Measurements from ENCODE around the gene ZC3H10.
"Not testable (repeated sequence)": the region's sequence is repeated elsewhere in the genome, so short reads cannot be mapped to it uniquely, and the experiment has no call there.

ZC3H10 gene

GRCh38 chr12:56104109-56104814 is 13.8 kb upstream of the ZC3H10 start, which contains the start of gene PA2G4:
PA2G4 (plus strand) TSS chr12:56104559; CDS start chr12:56104738, 179 bp downstream.
- Histone ChIP-seq H3K9ac (ENCODE audit: low read length) (peak within 1 kb of the TSS; percentile 96), H3K9me3 (ENCODE audit: control insufficient read depth, low read length) (no peaks in the 10 kb centered on the region), H3K4me3 (ENCODE audit: low read length) (peak within 1 kb of the TSS; percentile 97), H3K36me3 (ENCODE audit: control insufficient read depth, insufficient read depth, low read length, severe bottlenecking) (peaks cover 26% of the 10 kb centered on the region), H3K4me1 (ENCODE audit: control insufficient read depth, insufficient read depth, low read length) (peaks cover 24% of the 10 kb centered on the region), H3K27me3 (replicated peaks; ENCODE audit: control insufficient read depth, insufficient read depth, low read length) (no peaks in the 10 kb centered on the region)
- DNase-seq (ENCODE audit: low read depth), result peak; percentile 100

DNA sequence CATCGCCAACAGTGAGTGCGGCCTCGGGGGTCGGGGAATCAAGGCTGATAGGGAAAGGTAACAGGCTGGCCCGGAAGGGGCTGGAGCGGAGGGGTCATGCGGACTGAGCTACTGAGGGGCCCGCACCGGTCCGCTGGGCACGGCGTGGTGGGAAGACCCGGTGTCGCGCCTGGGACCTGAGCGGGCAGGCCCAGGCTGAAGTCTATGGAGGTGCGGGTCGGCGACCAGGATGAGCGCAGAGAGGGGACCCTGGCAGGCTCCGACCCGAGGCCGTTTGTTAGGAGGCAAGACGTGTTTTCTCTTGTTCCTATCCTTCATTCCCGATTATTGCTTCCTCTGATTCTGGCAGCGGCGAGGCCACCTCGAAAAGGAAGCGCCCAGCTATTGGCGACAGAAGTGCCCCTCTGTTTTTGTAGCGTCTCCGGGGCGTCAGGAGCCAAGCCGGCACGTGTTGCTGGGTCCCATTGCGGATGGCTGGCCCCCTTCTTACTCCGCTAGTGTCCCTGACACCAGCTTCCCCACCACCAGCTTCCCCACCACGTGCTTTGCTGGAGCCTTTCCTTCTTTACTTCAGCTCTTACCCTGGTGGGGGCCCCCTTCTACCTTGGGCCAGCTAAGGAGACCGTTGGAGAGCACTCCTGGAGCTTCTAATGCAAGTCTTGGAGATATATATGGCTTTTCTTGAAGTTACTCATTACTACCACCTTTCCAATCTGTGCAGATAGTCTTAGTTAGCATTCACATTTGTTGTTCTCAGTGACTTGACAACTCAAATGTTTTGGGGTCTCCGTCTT is 13.1 kb upstream of the ZC3H10 start:
- Histone ChIP-seq H3K27me3 (replicated peaks; ENCODE audit: control insufficient read depth, insufficient read depth, low read length) (no peaks in the 10 kb centered on the region), H3K9me3 (ENCODE audit: control insufficient read depth, low read length) (no peaks in the 10 kb centered on the region), H3K36me3 (ENCODE audit: control insufficient read depth, insufficient read depth, low read length, severe bottlenecking) (peaks cover 33% of the 10 kb centered on the region), H3K4me1 (ENCODE audit: control insufficient read depth, insufficient read depth, low read length) (peaks cover 24% of the 10 kb centered on the region), H3K4me3 (ENCODE audit: low read length) (peak overlapping the region; percentile 97), H3K9ac (ENCODE audit: low read length) (peak overlapping the region; percentile 96)
- peak; percentile 52 for DNase-seq (ENCODE audit: low read depth)

DNA sequence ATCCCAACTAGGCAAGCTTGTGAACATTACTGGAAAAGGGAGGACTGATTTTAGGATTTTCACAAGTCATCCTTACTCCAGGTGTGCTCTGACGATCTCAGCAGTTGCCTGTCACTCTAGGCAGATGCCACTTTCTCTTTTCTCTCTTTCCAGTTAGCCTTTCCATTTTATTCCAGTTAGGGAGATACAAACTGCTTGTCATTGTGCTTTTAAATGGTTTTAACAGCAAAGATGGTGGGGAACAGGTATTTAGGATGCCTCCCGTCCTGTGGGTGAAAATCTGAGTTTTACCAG is 12.5 kb upstream of the ZC3H10 start:
- Histone ChIP-seq H3K36me3 (ENCODE audit: control insufficient read depth, insufficient read depth, low read length, severe bottlenecking) (peaks cover 39% of the 10 kb centered on the region), H3K4me1 (ENCODE audit: control insufficient read depth, insufficient read depth, low read length) (peaks cover 24% of the 10 kb centered on the region), H3K9me3 (ENCODE audit: control insufficient read depth, low read length) (no peaks in the 10 kb centered on the region), H3K4me3 (ENCODE audit: low read length) (peak overlapping the region; percentile 97), H3K9ac (ENCODE audit: low read length) (peak overlapping the region; percentile 96), H3K27me3 (replicated peaks; ENCODE audit: control insufficient read depth, insufficient read depth, low read length) (no peaks in the 10 kb centered on the region)
- no peak for DNase-seq (ENCODE audit: low read depth)

- H3K4me1 ChIP-seq (ENCODE audit: control insufficient read depth, insufficient read depth, low read length), result peaks cover 24% of the 10 kb centered on the region
- no peak overlapping the region for H3K4me3 ChIP-seq (ENCODE audit: low read length)
- peaks cover 56% of the 10 kb centered on the region for H3K36me3 ChIP-seq (ENCODE audit: control insufficient read depth, insufficient read depth, low read length, severe bottlenecking)
- no peaks in the 10 kb centered on the region for H3K27me3 ChIP-seq (replicated peaks; ENCODE audit: control insufficient read depth, insufficient read depth, low read length)
- no peaks in the 10 kb centered on the region for H3K9me3 ChIP-seq (ENCODE audit: control insufficient read depth, low read length)
- no peak for DNase-seq (ENCODE audit: low read depth)
- H3K9ac ChIP-seq (ENCODE audit: low read length), result peak overlapping the region; percentile 22
Observed at GRCh38 chr12:56107242-56107641, 10.8 kb upstream of the ZC3H10 start.

GRCh38 chr12:56110571-56110970 is 7.5 kb upstream of the ZC3H10 start:
- H3K27me3 ChIP-seq (replicated peaks; ENCODE audit: control insufficient read depth, insufficient read depth, low read length), result no peaks in the 10 kb centered on the region
- no peaks in the 10 kb centered on the region for H3K9me3 ChIP-seq (ENCODE audit: control insufficient read depth, low read length)
- H3K9ac ChIP-seq (ENCODE audit: low read length), result no peak overlapping the region
- DNase-seq (ENCODE audit: low read depth), result no peak
- no peak overlapping the region for H3K4me3 ChIP-seq (ENCODE audit: low read length)
- H3K4me1 ChIP-seq (ENCODE audit: control insufficient read depth, insufficient read depth, low read length), result peaks cover 12% of the 10 kb centered on the region
- peaks cover 72% of the 10 kb centered on the region for H3K36me3 ChIP-seq (ENCODE audit: control insufficient read depth, insufficient read depth, low read length, severe bottlenecking)

DNA sequence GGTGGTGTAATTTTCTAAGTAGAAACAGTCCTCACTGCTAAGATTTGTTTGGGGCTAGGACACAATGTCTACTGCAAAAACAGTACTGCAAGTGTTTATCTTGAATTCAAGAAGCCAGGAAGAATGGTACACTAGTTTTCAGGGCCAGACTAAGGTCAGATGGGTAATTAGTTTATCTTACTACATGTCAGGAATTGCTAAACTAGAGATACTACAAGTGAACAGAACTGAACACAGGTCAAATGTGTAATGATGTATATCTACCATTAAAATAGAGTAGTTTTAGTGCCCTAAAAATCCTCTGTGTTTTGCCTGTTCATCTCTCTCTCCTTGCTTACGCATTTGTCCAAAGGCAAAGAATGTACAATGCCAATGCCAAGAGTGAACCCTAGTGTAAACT is 4.0 kb upstream of the ZC3H10 start:
- DNase-seq (ENCODE audit: low read depth), result no peak
- peaks cover 51% of the 10 kb centered on the region for H3K36me3 ChIP-seq (ENCODE audit: control insufficient read depth, insufficient read depth, low read length, severe bottlenecking)
- H3K4me1 ChIP-seq (ENCODE audit: control insufficient read depth, insufficient read depth, low read length), result peaks cover 9% of the 10 kb centered on the region

DNA sequence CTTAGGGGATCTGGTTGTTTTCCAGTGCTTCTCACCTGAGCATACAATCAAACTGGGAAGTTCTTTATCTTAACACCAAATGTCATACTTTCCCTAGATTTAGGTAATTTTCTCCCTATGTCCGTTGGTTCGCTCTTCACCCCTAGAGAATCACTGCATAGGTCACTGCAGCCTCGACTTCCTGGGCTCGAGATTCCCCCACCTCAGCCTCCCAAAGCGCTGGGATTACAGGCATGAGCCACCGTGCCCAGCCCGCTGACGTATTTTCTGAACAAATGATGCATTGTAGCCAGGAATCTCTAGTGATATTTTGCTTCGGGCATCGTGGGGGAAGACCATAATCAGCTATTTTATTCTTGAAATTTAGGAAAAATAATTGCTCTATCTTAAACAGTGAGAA is 2.7 kb upstream of the ZC3H10 start:
- Histone ChIP-seq H3K4me3 (ENCODE audit: low read length) (peak overlapping the region; percentile 94), H3K9ac (ENCODE audit: low read length) (peak overlapping the region; percentile 97), H3K4me1 (ENCODE audit: control insufficient read depth, insufficient read depth, low read length) (peaks cover 21% of the 10 kb centered on the region), H3K9me3 (ENCODE audit: control insufficient read depth, low read length) (no peaks in the 10 kb centered on the region), H3K36me3 (ENCODE audit: control insufficient read depth, insufficient read depth, low read length, severe bottlenecking) (peaks cover 41% of the 10 kb centered on the region), H3K27me3 (replicated peaks; ENCODE audit: control insufficient read depth, insufficient read depth, low read length) (no peaks in the 10 kb centered on the region)
- peak; percentile 57 for DNase-seq (ENCODE audit: low read depth)

More for the DNA sequence above, 4.0 kb upstream of the ZC3H10 start:
- H3K4me3 ChIP-seq (ENCODE audit: low read length), result no peak overlapping the region
- H3K27me3 ChIP-seq (replicated peaks; ENCODE audit: control insufficient read depth, insufficient read depth, low read length), result no peaks in the 10 kb centered on the region
- no peaks in the 10 kb centered on the region for H3K9me3 ChIP-seq (ENCODE audit: control insufficient read depth, low read length)
- no peak overlapping the region for H3K9ac ChIP-seq (ENCODE audit: low read length)

GRCh38 chr12:56116267-56117081 is 1.6 kb upstream of the ZC3H10 start, which contains the start of gene RPL41:
RPL41 (plus strand) TSS chr12:56116633.
- Histone ChIP-seq H3K9me3 (ENCODE audit: control insufficient read depth, low read length) (no peaks in the 10 kb centered on the region), H3K27me3 (replicated peaks; ENCODE audit: control insufficient read depth, insufficient read depth, low read length) (no peaks in the 10 kb centered on the region), H3K9ac (ENCODE audit: low read length) (peak within 1 kb of the TSS; percentile 97), H3K4me1 (ENCODE audit: control insufficient read depth, insufficient read depth, low read length) (peaks cover 21% of the 10 kb centered on the region), H3K36me3 (ENCODE audit: control insufficient read depth, insufficient read depth, low read length, severe bottlenecking) (peaks cover 41% of the 10 kb centered on the region), H3K4me3 (ENCODE audit: low read length) (peak within 1 kb of the TSS; percentile 94)
- DNase-seq (ENCODE audit: low read depth), result peak; percentile 98

- not testable (repeated sequence) for H3K9me3 ChIP-seq (ENCODE audit: control insufficient read depth, low read length); DNase-seq (ENCODE audit: low read depth); H3K27me3 ChIP-seq (replicated peaks; ENCODE audit: control insufficient read depth, insufficient read depth, low read length)
- peaks cover 21% of the 10 kb centered on the region for H3K4me1 ChIP-seq (ENCODE audit: control insufficient read depth, insufficient read depth, low read length)
- H3K9ac ChIP-seq (ENCODE audit: low read length), result peak overlapping the region; percentile 97
- H3K36me3 ChIP-seq (ENCODE audit: control insufficient read depth, insufficient read depth, low read length, severe bottlenecking), result peaks cover 38% of the 10 kb centered on the region
- peak overlapping the region; percentile 94 for H3K4me3 ChIP-seq (ENCODE audit: low read length)
Observed at GRCh38 chr12:56117082-56117706, 872 bp upstream of the ZC3H10 start.

DNA sequence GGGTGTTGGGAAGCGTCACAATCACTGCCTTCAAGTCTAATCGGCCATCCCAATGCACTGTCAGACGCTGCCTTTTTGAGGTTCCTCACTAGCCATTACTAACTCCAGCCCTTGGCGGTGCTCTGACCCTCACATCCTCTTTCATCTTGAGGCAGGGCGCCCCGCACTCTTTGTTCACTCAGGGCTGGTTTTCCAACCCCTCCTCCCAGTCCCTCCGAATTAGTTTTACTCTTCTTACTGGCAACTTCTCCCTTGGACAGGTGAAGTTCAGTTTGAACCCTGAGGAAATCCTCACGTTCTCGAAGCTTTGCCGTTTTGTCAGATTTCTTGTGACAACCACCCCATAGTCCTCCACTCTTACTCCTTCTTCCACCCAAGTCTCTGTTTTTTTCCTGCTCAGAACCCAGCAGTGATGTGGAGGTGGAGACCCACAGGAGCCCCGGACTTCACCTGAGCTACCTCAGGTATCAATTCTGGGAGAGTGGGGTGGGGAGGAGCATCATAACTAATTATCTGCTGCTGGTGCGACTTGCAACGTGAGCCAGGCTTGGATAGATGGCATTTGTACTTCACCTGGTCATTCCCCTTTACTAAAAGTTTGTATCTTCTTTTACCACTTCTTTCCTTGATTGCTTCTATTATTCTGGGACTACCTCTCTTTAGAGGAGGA is 757 bp downstream of the ZC3H10 start:
- Histone ChIP-seq H3K27me3 (replicated peaks; ENCODE audit: control insufficient read depth, insufficient read depth, low read length) (no peaks in the 10 kb centered on the region), H3K4me1 (ENCODE audit: control insufficient read depth, insufficient read depth, low read length) (peaks cover 28% of the 10 kb centered on the region), H3K4me3 (ENCODE audit: low read length) (peak overlapping the region; percentile 94), H3K36me3 (ENCODE audit: control insufficient read depth, insufficient read depth, low read length, severe bottlenecking) (peaks cover 24% of the 10 kb centered on the region), H3K9ac (ENCODE audit: low read length) (peak overlapping the region; percentile 97), H3K9me3 (ENCODE audit: control insufficient read depth, low read length) (no peaks in the 10 kb centered on the region)
- no peak for DNase-seq (ENCODE audit: low read depth)

Data from adipocyte (in vitro differentiated cells).